BJ (cell line): ENCODE measurements around the gene OLFM2. TPM values are rescaled to one million over a fixed set of nuclear protein-coding genes. Genes with fewer than 3 reads are reported as not detected.

Experiments
- CTCF ChIA-PET: fragments of 350-600 bp; formaldehyde crosslinking; extraction: SDS; loops from one replicate; lab custom pipeline; 2021; ENCODE audit warnings: antibody characterized with exemption, inconsistent platforms; lab: Yijun Ruan, JAX
- POLR2A ChIA-PET: fragments of 300-600 bp; sonication (Branson Sonifier 250); formaldehyde crosslinking; extraction: SDS; loops from one replicate; lab custom pipeline; 2021; ENCODE audit warnings: antibody characterized with exemption; lab: Charles Lee
- DNase-seq: peaks from one replicate; pipeline ENCODE4 v3.0.0-alpha.2; 2011; ENCODE audit warnings: low read depth
- H3K27me3 ChIP-seq: 2 replicates; pipeline ENCODE4 v1.6.0; 2011; ENCODE audit warnings: low read length; ENCODE audit not compliant: control insufficient read depth, insufficient read depth
- H3K36me3 ChIP-seq: 2 replicates; pipeline ENCODE4 v1.5.1; 2011; ENCODE audit warnings: low read length; ENCODE audit not compliant: control insufficient read depth, insufficient read depth
- H3K4me3 ChIP-seq: 2 replicates; pipeline ENCODE4 v1.5.1; 2011; ENCODE audit warnings: low read depth, mild to moderate bottlenecking, control low read depth, low read length
- polyA plus RNA-seq: library from polyadenylated mRNA; depleted of rRNA; stranded (reverse); fragments of >200 nt; gene quantifications from 2 replicates; pipeline ENCODE4 v1.2.3, GENCODE V29; 2011
- TF ChIP-seq, protein P1 (sequence below): IDR thresholded peaks from 2 replicates; pipeline ENCODE4 v1.5.1; 2011; ENCODE audit warnings: low read depth, mild to moderate bottlenecking, control low read depth, inconsistent platforms, low read length, moderate library complexity; ENCODE audit not compliant: insufficient read depth

Gene OLFM2
- polyA plus RNA-seq, 1 experiment = 88.3 TPM

DNA sequence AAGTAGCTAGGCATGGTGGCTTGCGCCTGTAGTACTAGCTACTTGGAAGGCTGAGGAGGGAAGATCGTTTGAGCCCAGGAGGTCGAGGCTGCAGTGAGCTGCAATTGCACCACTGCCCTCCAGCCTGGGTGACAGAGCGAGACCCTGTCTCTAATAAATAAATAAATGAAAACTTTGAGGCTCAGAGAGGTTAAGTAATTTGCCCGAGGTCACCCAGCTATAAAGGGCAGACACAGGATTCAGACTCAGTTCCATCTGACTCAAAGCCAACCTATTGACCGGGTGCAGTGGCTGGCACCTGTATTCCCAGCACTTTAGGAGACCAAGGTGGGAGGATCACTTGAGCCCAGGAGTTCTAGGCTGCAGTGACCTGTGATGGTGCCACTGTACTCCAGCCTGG is 7.4 kb upstream of the OLFM2 start:
- CTCF ChIA-PET = interaction anchor here (0.9 to 2.1 kb wide), 6 partner anchors 13 to 84 kb away, joined by 3 to 13 read pairs (median 6); no protein-coding TSS in a partner anchor
- POLR2A ChIA-PET = no interaction called here
- Histone ChIP-seq H3K27me3 (no peaks in the 10 kb centered on the region; the same call in 1 of the 2 replicates), H3K36me3 (no peaks in the 10 kb centered on the region), H3K4me3 (no peak overlapping the region)
- TF ChIP-seq, protein P1, sequence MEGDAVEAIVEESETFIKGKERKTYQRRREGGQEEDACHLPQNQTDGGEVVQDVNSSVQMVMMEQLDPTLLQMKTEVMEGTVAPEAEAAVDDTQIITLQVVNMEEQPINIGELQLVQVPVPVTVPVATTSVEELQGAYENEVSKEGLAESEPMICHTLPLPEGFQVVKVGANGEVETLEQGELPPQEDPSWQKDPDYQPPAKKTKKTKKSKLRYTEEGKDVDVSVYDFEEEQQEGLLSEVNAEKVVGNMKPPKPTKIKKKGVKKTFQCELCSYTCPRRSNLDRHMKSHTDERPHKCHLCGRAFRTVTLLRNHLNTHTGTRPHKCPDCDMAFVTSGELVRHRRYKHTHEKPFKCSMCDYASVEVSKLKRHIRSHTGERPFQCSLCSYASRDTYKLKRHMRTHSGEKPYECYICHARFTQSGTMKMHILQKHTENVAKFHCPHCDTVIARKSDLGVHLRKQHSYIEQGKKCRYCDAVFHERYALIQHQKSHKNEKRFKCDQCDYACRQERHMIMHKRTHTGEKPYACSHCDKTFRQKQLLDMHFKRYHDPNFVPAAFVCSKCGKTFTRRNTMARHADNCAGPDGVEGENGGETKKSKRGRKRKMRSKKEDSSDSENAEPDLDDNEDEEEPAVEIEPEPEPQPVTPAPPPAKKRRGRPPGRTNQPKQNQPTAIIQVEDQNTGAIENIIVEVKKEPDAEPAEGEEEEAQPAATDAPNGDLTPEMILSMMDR = no peak
- no peak for DNase-seq

DNA sequence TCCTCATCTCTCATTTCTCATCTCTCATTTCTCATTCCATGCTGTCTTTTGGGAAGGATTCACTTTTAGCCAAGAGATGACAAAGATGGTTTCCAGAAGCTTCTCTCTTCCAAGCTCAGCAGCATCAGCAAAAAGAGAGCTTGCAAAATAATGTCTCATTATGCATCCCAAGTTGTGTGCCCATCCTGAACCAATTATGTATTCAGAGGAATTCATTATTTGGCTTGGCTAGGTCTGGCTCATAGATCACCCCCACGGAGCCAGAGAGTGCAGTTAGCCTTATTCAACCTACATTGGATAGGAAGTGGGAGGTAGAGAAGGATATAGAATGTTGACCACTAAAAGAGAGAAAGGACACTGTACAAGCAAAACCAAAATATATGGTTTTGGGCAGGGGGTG is 5.4 kb upstream of the OLFM2 start:
- no peak for DNase-seq
- Histone ChIP-seq H3K4me3 (no peak overlapping the region), H3K36me3 (no peaks in the 10 kb centered on the region), H3K27me3 (peaks cover 2% of the 10 kb centered on the region; the same call in 1 of the 2 replicates)
- ChIA-PET POLR2A (no interaction called here), CTCF (interaction anchor here (2.6 to 4.4 kb wide), 2 partner anchors 11 to 59 kb away, joined by 7 to 31 read pairs; no protein-coding TSS in a partner anchor)
- TF ChIP-seq, protein P1 = no peak

DNA sequence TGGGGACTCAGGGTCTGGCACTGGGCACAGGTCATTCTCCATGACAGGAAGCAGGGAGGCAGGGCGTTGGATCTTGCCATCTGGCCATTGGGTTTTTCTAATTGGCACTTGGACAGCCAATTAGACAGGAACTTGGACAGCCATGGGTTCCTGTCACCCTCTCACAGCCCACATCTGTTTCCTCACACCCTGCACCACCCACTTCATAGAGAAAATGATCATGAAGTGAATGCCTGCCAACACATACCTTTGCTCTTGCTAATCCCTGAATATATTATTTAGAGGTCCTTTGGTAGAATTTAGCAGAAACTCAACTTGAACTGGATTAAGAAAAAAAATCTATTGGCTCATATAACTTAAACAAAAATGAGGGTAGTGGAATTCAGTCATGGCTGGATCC is 4.9 kb upstream of the OLFM2 start:
- CTCF ChIA-PET = interaction anchor here (1.4 to 4.4 kb wide), 3 partner anchors 11 to 60 kb away, joined by 4 to 31 read pairs (median 7); no protein-coding TSS in a partner anchor
- H3K36me3 ChIP-seq = no peaks in the 10 kb centered on the region
- POLR2A ChIA-PET = no interaction called here
- no peak for DNase-seq
- no peak overlapping the region for H3K4me3 ChIP-seq
- TF ChIP-seq, protein P1 = no peak
- peaks cover 3% of the 10 kb centered on the region; the same call in 1 of the 2 replicates for H3K27me3 ChIP-seq

DNA sequence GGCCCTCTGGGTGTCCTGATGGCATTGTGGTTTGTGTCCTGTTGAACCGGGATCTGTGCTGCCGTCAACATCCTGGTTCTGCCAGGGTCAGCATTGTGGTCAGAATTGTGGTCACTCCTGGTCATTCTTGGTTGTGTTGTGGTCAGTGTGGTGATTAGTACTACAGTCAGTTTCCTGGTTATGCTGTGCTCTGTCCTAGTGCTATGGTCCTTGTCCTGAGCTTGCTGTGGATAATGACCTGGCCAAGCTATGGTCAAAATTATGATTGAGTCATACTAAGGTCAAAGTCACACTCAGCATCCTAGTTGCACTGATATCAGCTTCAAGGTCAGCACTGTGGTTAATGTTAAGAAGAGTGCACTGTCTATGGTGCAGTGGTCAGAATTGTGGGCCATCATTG is 4.5 kb upstream of the OLFM2 start:
- H3K27me3 ChIP-seq = peaks cover 3% of the 10 kb centered on the region; the same call in 1 of the 2 replicates
- POLR2A ChIA-PET = no interaction called here
- H3K36me3 ChIP-seq = no peaks in the 10 kb centered on the region
- no peak overlapping the region for H3K4me3 ChIP-seq
- TF ChIP-seq, protein P1 = no peak
- DNase-seq = no peak
- CTCF ChIA-PET = interaction anchor here (1.4 to 4.4 kb wide), 3 partner anchors 10 to 60 kb away, joined by 4 to 31 read pairs (median 7); no protein-coding TSS in a partner anchor

DNA sequence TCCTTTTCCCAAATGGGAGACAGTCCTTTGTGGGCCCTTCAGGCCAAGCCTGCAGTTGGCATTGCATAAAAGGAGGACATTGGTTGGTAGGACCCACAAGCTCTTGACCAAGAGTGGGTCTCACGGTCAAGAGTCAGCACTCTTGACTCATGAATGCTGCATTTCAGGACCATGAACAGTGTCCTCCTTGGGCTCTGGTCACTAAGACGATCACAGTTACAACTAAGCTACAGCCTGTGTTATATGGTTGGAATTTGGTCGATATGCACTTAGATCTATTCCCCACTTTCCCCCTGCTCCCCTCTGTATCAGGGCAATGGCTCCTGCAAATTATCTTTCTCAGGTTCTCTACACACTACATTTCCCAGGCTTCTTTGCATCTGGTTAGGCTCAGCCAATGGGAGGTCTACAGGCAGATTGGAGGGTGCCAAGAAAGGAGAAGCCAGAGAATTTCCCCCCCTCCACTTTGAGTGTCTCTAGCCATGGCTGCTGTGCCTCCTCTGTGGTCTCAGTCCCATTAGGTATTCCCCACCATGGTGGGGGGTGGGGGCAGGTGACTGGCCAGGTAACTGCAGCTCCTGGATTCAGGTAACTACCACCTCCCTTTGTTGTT is 3.1 kb upstream of the OLFM2 start:
- TF ChIP-seq, protein P1 = no peak
- ChIA-PET POLR2A (interaction anchor here (0.6 kb wide), 1 partner anchor 73 kb away, joined by 3 read pairs; no protein-coding TSS in a partner anchor), CTCF (interaction anchor here (1.2 to 4.4 kb wide), 6 partner anchors 9 to 90 kb away, joined by 3 to 31 read pairs (median 5); no protein-coding TSS in a partner anchor)
- no peaks in the 10 kb centered on the region for H3K36me3 ChIP-seq
- no peak overlapping the region for H3K4me3 ChIP-seq
- peaks cover 14% of the 10 kb centered on the region for H3K27me3 ChIP-seq
- DNase-seq = no peak
